Measurements from ENCODE around the gene SHLD1.

The SHLD1 gene

DNA sequence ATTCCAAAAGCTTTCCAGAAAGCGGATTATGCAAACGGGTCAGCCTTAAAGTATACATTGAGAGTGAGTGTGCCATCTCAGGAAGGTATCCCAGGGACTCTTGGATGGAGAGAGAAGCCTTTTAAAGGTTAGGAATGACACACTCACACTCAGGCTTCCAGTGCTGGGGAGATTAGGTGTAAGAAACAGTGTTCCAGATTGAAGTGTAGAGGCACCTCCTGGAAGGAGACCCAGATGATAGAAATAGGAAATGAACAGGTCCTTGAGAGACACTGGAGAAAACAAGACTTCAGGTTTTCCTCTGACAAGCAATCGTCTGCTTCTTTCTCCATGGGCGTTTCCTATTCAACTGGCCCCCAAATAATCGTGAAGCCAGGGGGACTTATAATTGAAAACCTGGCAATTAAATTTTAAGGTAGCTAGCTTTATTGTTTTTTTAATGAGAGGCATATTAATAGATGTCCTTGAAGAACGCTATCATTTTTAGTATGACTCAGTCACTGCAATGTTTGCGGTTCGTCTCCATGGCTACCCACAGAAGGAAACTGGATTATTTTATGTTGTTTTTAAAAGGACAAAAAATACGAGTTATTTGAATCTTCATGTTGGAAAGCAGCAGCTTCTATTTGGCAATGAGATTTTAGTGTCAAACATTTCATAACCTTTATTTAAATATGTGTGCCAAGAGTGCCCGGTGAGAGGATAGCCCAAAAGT lies 114.8 kb downstream of the SHLD1 start:
- TF ChIP-seq, protein P1, sequence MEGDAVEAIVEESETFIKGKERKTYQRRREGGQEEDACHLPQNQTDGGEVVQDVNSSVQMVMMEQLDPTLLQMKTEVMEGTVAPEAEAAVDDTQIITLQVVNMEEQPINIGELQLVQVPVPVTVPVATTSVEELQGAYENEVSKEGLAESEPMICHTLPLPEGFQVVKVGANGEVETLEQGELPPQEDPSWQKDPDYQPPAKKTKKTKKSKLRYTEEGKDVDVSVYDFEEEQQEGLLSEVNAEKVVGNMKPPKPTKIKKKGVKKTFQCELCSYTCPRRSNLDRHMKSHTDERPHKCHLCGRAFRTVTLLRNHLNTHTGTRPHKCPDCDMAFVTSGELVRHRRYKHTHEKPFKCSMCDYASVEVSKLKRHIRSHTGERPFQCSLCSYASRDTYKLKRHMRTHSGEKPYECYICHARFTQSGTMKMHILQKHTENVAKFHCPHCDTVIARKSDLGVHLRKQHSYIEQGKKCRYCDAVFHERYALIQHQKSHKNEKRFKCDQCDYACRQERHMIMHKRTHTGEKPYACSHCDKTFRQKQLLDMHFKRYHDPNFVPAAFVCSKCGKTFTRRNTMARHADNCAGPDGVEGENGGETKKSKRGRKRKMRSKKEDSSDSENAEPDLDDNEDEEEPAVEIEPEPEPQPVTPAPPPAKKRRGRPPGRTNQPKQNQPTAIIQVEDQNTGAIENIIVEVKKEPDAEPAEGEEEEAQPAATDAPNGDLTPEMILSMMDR (IDR thresholded peaks at IDR 0.05; ENCODE audit: low read depth, low read length), result no peak
- Histone ChIP-seq H3K4me1 (peaks cover 10% of the 10 kb centered on the region), H3K27me3 (no peaks in the 10 kb centered on the region), H3K9me3 (0 out of 2 replicates have a peak, but pooled peaks cover 2% of the 10 kb centered on the region), H3K36me3 (no peaks in the 10 kb centered on the region), H3K4me3 (ENCODE audit: low read depth, low read length) (no peak overlapping the region)
- no peak for DNase-seq

DNA sequence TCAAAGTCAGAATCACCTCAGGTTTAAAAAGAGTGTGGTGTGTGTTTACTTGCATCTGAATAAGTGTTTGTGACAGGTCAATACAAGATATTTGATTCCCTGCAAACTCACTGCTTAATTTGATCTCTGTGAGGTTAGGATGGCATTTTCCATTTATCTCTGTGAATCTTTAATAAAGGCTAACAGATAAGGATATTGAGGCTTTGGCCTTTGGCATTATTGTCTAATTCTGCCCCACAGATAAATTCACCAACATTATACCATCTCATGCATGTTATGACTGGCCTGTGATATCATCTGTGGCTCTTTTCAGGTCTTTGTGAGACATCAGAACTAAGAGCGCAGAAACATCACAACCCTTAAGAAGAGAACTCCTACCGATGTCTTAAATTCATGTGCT lies 115.4 kb downstream of the SHLD1 start:
- Histone ChIP-seq H3K9me3 (0 out of 2 replicates have a peak, but pooled peaks cover 2% of the 10 kb centered on the region), H3K36me3 (no peaks in the 10 kb centered on the region), H3K4me1 (peaks cover 12% of the 10 kb centered on the region), H3K27me3 (no peaks in the 10 kb centered on the region), H3K4me3 (ENCODE audit: low read depth, low read length) (no peak overlapping the region)
- TF ChIP-seq, protein P1 (IDR thresholded peaks at IDR 0.05; ENCODE audit: low read depth, low read length), result no peak
- DNase-seq, result no peak

DNA sequence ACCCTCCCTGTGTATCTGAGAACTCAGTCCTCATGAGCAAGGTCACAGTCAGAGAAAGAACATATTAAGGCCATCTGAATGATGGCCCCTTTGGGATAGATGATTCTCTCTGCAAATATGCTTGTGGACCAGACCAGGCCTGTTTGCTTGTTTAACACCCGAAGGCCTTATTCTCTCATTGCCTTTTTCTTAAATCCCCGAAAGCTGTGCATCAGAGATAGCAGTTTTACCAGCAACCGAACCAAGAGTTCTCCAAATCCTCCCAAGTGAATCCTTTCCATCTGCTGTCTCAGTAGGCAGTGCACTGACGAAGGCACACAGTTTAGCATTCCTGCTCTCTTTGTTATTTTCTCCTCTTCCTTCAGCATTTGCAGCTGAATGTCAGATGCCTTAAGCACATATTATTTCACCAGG lies 120.4 kb downstream of the SHLD1 start:
- TF ChIP-seq, protein P1 (IDR thresholded peaks at IDR 0.05; ENCODE audit: low read depth, low read length), result no peak
- no peak for DNase-seq
- H3K27me3 ChIP-seq, result no peaks in the 10 kb centered on the region
- H3K9me3 ChIP-seq, result no peaks in the 10 kb centered on the region
- H3K36me3 ChIP-seq, result no peaks in the 10 kb centered on the region
- no peak overlapping the region for H3K4me3 ChIP-seq (ENCODE audit: low read depth, low read length)
- peaks cover 18% of the 10 kb centered on the region for H3K4me1 ChIP-seq

DNA sequence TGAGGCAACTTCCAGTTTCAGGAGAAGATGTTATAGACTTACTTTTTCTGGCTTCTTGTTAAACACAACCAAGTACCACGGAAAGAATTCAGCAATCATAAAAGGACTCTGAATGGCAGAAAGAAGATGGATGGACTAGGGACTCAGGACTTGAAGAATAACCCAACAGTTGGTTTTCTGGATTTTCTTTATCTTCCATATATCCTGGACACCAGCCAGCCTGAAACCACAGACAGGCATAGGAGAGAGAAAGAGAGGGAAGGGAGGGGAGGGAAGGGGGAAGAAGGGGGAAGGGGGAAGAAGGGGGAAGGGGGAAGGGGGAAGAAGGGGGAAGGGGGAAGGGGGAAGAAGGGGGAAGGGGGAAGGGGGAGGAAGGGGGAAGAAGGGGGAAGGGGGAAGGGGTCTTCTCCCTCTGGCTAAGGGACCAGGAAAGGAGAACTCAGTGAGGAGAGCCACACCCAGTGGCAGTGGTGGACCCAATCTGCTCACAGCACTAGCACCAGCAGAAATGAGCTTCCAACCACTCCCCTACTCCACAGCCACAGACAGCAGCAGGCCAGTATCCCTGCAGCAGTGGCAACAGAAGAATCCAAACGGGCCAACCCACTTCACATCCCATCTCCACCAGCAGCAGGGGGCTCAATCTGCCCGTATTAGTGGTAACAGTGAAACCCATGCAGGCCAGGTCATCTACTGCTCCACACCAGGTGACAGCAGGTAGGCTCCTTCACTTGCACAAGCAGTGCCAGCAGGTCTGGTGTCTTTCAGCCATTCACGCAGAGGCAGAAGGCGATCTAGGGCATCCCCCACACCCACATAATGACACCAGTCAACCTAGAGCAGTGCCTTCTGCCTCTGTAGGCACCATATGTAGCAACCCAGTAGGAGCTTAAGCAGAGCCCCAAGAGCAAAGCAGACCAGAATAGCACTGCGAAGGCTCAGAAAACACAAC lies 121.5 kb downstream of the SHLD1 start:
- no peaks in the 10 kb centered on the region for H3K9me3 ChIP-seq
- peaks cover 16% of the 10 kb centered on the region for H3K4me1 ChIP-seq
- DNase-seq, result peak; percentile 32
- TF ChIP-seq, protein P1 (IDR thresholded peaks at IDR 0.05; ENCODE audit: low read depth, low read length), result no peak
- no peaks in the 10 kb centered on the region for H3K27me3 ChIP-seq
- no peaks in the 10 kb centered on the region for H3K36me3 ChIP-seq
- H3K4me3 ChIP-seq (ENCODE audit: low read depth, low read length), result no peak overlapping the region

DNA sequence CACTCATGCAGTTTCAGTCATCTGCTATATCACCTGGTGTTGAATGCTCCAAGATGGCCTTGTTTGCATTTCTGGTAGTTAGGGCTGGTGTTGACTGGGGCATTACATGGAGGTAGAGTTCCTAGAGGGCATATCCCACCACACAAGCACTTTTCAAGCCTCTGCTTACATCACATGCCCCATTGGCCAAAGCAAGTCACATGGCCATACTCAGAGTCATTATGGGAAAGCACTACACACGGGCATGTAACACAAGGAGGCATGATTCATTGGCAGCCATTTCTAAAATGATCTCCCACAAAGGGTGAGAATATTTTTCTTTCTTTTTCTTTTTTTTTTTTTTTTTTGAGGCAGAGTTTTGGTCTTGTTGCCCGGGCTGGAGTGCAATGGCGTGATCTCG lies 126.9 kb downstream of the SHLD1 start:
- Histone ChIP-seq H3K4me3 (ENCODE audit: low read depth, low read length) (no peak overlapping the region), H3K36me3 (no peaks in the 10 kb centered on the region), H3K4me1 (peaks cover 3% of the 10 kb centered on the region), H3K9me3 (no peaks in the 10 kb centered on the region), H3K27me3 (no peaks in the 10 kb centered on the region)
- TF ChIP-seq, protein P1 (IDR thresholded peaks at IDR 0.05; ENCODE audit: low read depth, low read length), result no peak
- no peak for DNase-seq
